Measurements from ENCODE around the gene JTB. TPM values are rescaled to one million over a fixed set of nuclear protein-coding genes. Genes with fewer than 3 reads are reported as not detected.

JTB gene
- total RNA-seq, 4 donors from 2014 or later = 88.8 to 303 (median 280) TPM

DNA sequence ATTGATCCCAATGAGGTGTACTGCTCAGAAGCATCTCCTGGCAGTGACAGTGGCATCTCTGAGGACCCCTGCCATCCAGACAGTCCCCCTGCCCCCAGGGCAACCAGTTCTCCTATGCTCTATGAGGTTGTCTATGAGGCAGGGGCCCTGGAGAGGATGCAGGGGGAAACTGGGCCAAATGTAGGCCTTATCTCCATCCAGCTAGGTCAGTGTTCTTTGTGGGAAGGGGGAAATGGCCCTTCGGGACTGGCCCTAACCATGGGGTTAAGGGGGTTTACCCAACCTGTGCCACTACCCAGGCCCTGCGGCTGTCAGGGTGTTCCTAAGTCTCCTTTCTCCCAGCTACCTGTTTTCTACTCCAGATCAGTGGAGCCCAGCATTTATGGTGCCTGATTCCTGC, 8.5 kb downstream of the JTB start:
- DNase-seq = no peak
- no peaks in the 10 kb centered on the region for H3K9me3 ChIP-seq
- intact Hi-C loops (cut with DNase I; ENCODE audit: low total_unique reads) (no loop called here), in situ Hi-C loops (cut with MboI; ENCODE audit: low pct_ligation_motif_present in 1 of 4, low pct_unique_long_range_greater_than_20kb in 1 of 4, low sequenced_read_pairs in 3 of 4) (loop anchor here in 1 of 4 donors (25.0 kb wide), 1 partner anchor 307 kb away; the partner anchor contains the start of genes ILF2 and SNAPIN)
- 80 to 87% methylated on average over 1 to 2 of the region's 2 CpGs for WGBS, 2 donors (ENCODE audit: low coverage in 1 of 2)
- peaks cover 11 to 35% (median 25%) of the 10 kb centered on the region in 4 donors for H3K4me1 ChIP-seq
- TF ChIP-seq POLR2AphosphoS5 (IDR thresholded peaks at IDR 0.05) (no peak), POLR2A (IDR thresholded peaks at IDR 0.05) (no peak), EP300 (IDR thresholded peaks at IDR 0.05; ENCODE audit: low read depth) (no peak)
- TF ChIP-seq, protein P1, sequence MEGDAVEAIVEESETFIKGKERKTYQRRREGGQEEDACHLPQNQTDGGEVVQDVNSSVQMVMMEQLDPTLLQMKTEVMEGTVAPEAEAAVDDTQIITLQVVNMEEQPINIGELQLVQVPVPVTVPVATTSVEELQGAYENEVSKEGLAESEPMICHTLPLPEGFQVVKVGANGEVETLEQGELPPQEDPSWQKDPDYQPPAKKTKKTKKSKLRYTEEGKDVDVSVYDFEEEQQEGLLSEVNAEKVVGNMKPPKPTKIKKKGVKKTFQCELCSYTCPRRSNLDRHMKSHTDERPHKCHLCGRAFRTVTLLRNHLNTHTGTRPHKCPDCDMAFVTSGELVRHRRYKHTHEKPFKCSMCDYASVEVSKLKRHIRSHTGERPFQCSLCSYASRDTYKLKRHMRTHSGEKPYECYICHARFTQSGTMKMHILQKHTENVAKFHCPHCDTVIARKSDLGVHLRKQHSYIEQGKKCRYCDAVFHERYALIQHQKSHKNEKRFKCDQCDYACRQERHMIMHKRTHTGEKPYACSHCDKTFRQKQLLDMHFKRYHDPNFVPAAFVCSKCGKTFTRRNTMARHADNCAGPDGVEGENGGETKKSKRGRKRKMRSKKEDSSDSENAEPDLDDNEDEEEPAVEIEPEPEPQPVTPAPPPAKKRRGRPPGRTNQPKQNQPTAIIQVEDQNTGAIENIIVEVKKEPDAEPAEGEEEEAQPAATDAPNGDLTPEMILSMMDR (IDR thresholded peaks at IDR 0.05) = no peak
- H3K4me3 ChIP-seq = no peak overlapping the region
- H3K36me3 ChIP-seq = peaks cover 0 to under 1% (median 0%) of the 10 kb centered on the region in 4 donors
- no peaks in the 10 kb centered on the region for H3K27me3 ChIP-seq
- no peak overlapping the region for H3K27ac ChIP-seq

DNA sequence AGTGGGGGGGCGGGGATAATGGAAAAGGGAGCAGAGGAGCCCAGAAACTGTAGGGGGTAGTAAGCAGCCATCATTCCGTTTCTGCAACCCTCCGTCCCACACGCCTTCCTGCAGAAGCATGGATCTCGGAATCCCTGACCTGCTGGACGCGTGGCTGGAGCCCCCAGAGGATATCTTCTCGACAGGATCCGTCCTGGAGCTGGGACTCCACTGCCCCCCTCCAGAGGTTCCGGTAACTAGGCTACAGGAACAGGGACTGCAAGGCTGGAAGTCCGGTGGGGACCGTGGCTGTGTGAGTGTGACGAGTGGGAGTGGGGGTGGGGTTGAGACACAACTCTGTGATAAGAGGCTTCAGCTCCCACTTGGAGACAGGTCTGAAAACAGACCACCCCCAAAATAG, 9.1 kb downstream of the JTB start:
- peaks cover 11 to 37% (median 27%) of the 10 kb centered on the region in 4 donors for H3K4me1 ChIP-seq
- in situ Hi-C loops (cut with MboI; ENCODE audit: low pct_ligation_motif_present in 1 of 4, low pct_unique_long_range_greater_than_20kb in 1 of 4, low sequenced_read_pairs in 3 of 4) (loop anchor here in 1 of 4 donors (25.0 kb wide), 1 partner anchor 306 kb away; the partner anchor contains the start of genes ILF2 and SNAPIN), intact Hi-C loops (cut with DNase I; ENCODE audit: low total_unique reads) (no loop called here)
- H3K27ac ChIP-seq = peak overlapping the region; percentile 88 to 96 (median 96)
- 12% methylated on average over 13 of the region's 13 CpGs; no CpG with 5 or more reads in 1 of the 2 donors for WGBS, 2 donors (ENCODE audit: low coverage in 1 of 2)
- H3K9me3 ChIP-seq = no peaks in the 10 kb centered on the region
- H3K27me3 ChIP-seq = no peaks in the 10 kb centered on the region
- H3K4me3 ChIP-seq = peak overlapping the region in 3 of 4 donors; percentile 53 to 58 (median 57)
- no peaks in the 10 kb centered on the region for H3K36me3 ChIP-seq
- TF ChIP-seq, protein P1 (IDR thresholded peaks at IDR 0.05) = no peak
- TF ChIP-seq POLR2AphosphoS5 (IDR thresholded peaks at IDR 0.05) = no peak
- TF ChIP-seq POLR2A (IDR thresholded peaks at IDR 0.05) = no peak
- TF ChIP-seq EP300 (IDR thresholded peaks at IDR 0.05; ENCODE audit: low read depth) = no peak
- DNase-seq = no peak

DNA sequence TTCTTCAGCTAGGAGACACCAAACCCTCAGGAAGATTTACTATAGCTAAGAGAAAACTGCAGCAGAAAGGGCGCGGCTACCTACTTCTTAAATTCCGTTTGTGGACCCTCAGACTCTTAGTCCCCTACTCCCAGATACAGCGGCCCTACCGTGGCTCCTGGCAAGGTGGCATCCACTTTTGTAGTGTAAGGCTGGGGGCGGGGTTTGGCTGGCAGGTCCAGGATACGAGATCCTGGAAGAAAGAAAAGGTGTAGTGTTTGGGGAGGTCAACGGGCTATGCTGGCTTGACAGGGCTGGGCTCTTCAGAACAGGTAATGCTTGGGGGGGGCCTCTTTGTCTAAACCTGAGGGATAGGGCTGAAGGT, 9.5 kb downstream of the JTB start:
- intact Hi-C loops (cut with DNase I; ENCODE audit: low total_unique reads) = no loop called here

More for the DNA sequence above, 9.5 kb downstream of the JTB start:
- Histone ChIP-seq H3K27me3 (no peaks in the 10 kb centered on the region), H3K27ac (peak overlapping the region; percentile 88 to 96 (median 96)), H3K4me3 (peak overlapping the region; percentile 27 to 58 (median 55)), H3K4me1 (peaks cover 11 to 37% (median 27%) of the 10 kb centered on the region in 4 donors), H3K9me3 (no peaks in the 10 kb centered on the region), H3K36me3 (no peaks in the 10 kb centered on the region)
- TF ChIP-seq EP300 (IDR thresholded peaks at IDR 0.05; ENCODE audit: low read depth) = no peak
- TF ChIP-seq, protein P1 (IDR thresholded peaks at IDR 0.05) = peak in 1 of 5 experiments; percentile 2
- no peak for TF ChIP-seq POLR2A (IDR thresholded peaks at IDR 0.05)
- in situ Hi-C loops (cut with MboI; ENCODE audit: low pct_ligation_motif_present in 1 of 4, low pct_unique_long_range_greater_than_20kb in 1 of 4, low sequenced_read_pairs in 3 of 4) = loop anchor here in 1 of 4 donors (25.0 kb wide), 1 partner anchor 306 kb away; the partner anchor contains the start of genes ILF2 and SNAPIN
- WGBS, 2 donors (ENCODE audit: low coverage in 1 of 2) = 2 to 3% methylated on average over 6 to 8 of the region's 8 CpGs
- peak; percentile 70 for DNase-seq

All from transverse colon (tissue), 4 donors.